CD4-positive, CD25-positive, alpha-beta regulatory T cell (primary cell): ENCODE data around the gene RAP1GDS1. TPM values are rescaled to one million over a fixed set of nuclear protein-coding genes. Genes with fewer than 3 reads are reported as not detected.
"Not testable (repeated sequence)": the region's sequence is repeated elsewhere in the genome, so short reads cannot be mapped to it uniquely, and the experiment has no call there.

Experiments
- ATAC-seq, 2 donors: fragments of 150-1000 bp; cut with Tn5 transposase; one replicate each; pipeline ENCODE4 v1.10.0; 2021; ENCODE audit warnings: low read depth in 2 of 2, moderate number of reproducible peaks in 2 of 2, moderate library complexity in 1 of 2
- DNase-seq, 3 donors: peaks; one replicate each; pipeline versions ENCODE4 v3.0.0 to v3.0.0-alpha.2; 2012 to 2022; ENCODE audit warnings: mixed read lengths in 1 of 3
- H3K27ac ChIP-seq: one replicate; pipeline ENCODE4 v1.7.0; 2013; ENCODE audit warnings: mild to moderate bottlenecking, low read length; ENCODE audit not compliant: insufficient read depth, poor library complexity, severe bottlenecking
- H3K27me3 ChIP-seq: one replicate; pipeline ENCODE4 v1.7.0; 2013; ENCODE audit warnings: low read length; ENCODE audit not compliant: control insufficient read depth, insufficient read depth
- H3K36me3 ChIP-seq: one replicate; pipeline ENCODE4 v1.7.0; 2013; ENCODE audit warnings: mild to moderate bottlenecking, low read length, moderate library complexity; ENCODE audit not compliant: control insufficient read depth, insufficient read depth
- H3K4me1 ChIP-seq: 2 replicates; pipeline ENCODE4 v1.7.0; 2013; ENCODE audit warnings: mild to moderate bottlenecking, low read length; ENCODE audit not compliant: insufficient read depth, control insufficient read depth, poor library complexity, severe bottlenecking
- H3K4me3 ChIP-seq: one replicate; pipeline ENCODE4 v1.7.0; 2013; ENCODE audit warnings: low read depth, mild to moderate bottlenecking, low read length, moderate library complexity
- H3K9me3 ChIP-seq, 2 experiments: 1 replicate in 1 of 2; 2 replicates in 1 of 2; pipeline ENCODE4 v1.7.0; 2013; ENCODE audit warnings: low read length in 2 of 2, mild to moderate bottlenecking in 1 of 2, moderate library complexity in 1 of 2; ENCODE audit not compliant: control insufficient read depth in 2 of 2
- H3K27ac Mint-ChIP-seq, 3 donors: one replicate each; pipeline ENCODE4 v1.8.0; 2020 to 2022; ENCODE audit warnings: mild to moderate bottlenecking in 3 of 3, mixed read lengths in 3 of 3, moderate library complexity in 2 of 3
- H3K27me3 Mint-ChIP-seq: one replicate; pipeline ENCODE4 v1.8.0; 2022; ENCODE audit warnings: mild to moderate bottlenecking, mixed read lengths
- H3K36me3 Mint-ChIP-seq: one replicate; pipeline ENCODE4 v1.8.0; 2020; ENCODE audit warnings: mixed read lengths
- H3K4me1 Mint-ChIP-seq, 4 donors: one replicate each; pipeline ENCODE4 v1.8.0; 2020 to 2022; ENCODE audit warnings: mixed read lengths in 4 of 4, mild to moderate bottlenecking in 1 of 4
- H3K4me3 Mint-ChIP-seq, 4 donors: one replicate each; pipeline ENCODE4 v1.8.0; 2020 to 2022; ENCODE audit warnings: mild to moderate bottlenecking in 4 of 4, mixed read lengths in 4 of 4, moderate library complexity in 3 of 4
- H3K9me3 Mint-ChIP-seq, 7 donors: one replicate each; pipeline ENCODE4 v1.8.0; 2020 to 2022; ENCODE audit warnings: mixed read lengths in 7 of 7, mild to moderate bottlenecking in 3 of 7, moderate library complexity in 2 of 7
- polyA plus RNA-seq, 4 donors: library from polyadenylated mRNA; unstranded; fragments of 300-500 nt; fragmentation: Illumina TruSeq; gene quantifications; one replicate each; pipeline ENCODE4 v1.2.3, GENCODE V29; 2021
- total RNA-seq: library from RNA; stranded (reverse); gene quantifications from one replicate; pipeline ENCODE4 v1.2.3, GENCODE V29; 2022

The RAP1GDS1 gene
- total and polyA plus RNA-seq, 5 donors from 2014 or later = 40.4 to 68.8 (median 52.3) TPM

- H3K4me3 ChIP-seq = no peak overlapping the region
- no peaks in the 10 kb centered on the region for H3K4me1 ChIP-seq
- DNase-seq = no peak
- no peak for ATAC-seq
- H3K27ac ChIP-seq = no peak overlapping the region
- Mint-ChIP-seq H3K27ac (peak overlapping the region in 1 of 3 donors; percentile 22), H3K4me3 (no peak overlapping the region), H3K4me1 (peaks cover 21 to 34% (median 24%) of the 10 kb centered on the region in 4 donors), H3K27me3 (no peaks in the 10 kb centered on the region), H3K9me3 (peaks cover 0 to 3% (median 1%) of the 10 kb centered on the region in 7 donors), H3K36me3 (peaks cover 25% of the 10 kb centered on the region)
- H3K9me3 ChIP-seq = no peaks in the 10 kb centered on the region
- H3K36me3 ChIP-seq = peaks cover 6% of the 10 kb centered on the region
- H3K27me3 ChIP-seq = no peaks in the 10 kb centered on the region
Measured at GRCh38 chr4:98358630-98359248, 97.6 kb downstream of the RAP1GDS1 start.

- no peak for DNase-seq
- no peak overlapping the region for H3K4me3 Mint-ChIP-seq
- H3K27ac ChIP-seq = no peak overlapping the region
- peaks cover 0 to 5% (median 1%) of the 10 kb centered on the region in 7 donors for H3K9me3 Mint-ChIP-seq
- no peaks in the 10 kb centered on the region for H3K27me3 Mint-ChIP-seq
- peaks cover 32% of the 10 kb centered on the region for H3K36me3 Mint-ChIP-seq
- no peaks in the 10 kb centered on the region for H3K9me3 ChIP-seq
- H3K27me3 ChIP-seq = no peaks in the 10 kb centered on the region
- peaks cover 6% of the 10 kb centered on the region for H3K36me3 ChIP-seq
- H3K4me1 ChIP-seq = no peaks in the 10 kb centered on the region
- no peak overlapping the region for H3K4me3 ChIP-seq
- peak overlapping the region in 1 of 3 donors; percentile 22 for H3K27ac Mint-ChIP-seq
- no peak for ATAC-seq
- H3K4me1 Mint-ChIP-seq = peaks cover 22 to 35% (median 25%) of the 10 kb centered on the region in 4 donors
Measured at GRCh38 chr4:98359646-98360045, 98.5 kb downstream of the RAP1GDS1 start.

- H3K4me3 ChIP-seq = no peak overlapping the region
- Mint-ChIP-seq H3K4me1 (peaks cover 18 to 29% (median 20%) of the 10 kb centered on the region in 4 donors), H3K27me3 (no peaks in the 10 kb centered on the region), H3K9me3 (peaks cover 0 to 19% (median 6%) of the 10 kb centered on the region in 7 donors), H3K27ac (peak overlapping the region in 1 of 3 donors; percentile 2), H3K4me3 (no peak overlapping the region), H3K36me3 (peaks cover 52% of the 10 kb centered on the region)
- DNase-seq (no peak), ATAC-seq (no peak)
- H3K27ac ChIP-seq = no peak overlapping the region
- no peaks in the 10 kb centered on the region for H3K4me1 ChIP-seq
- H3K27me3 ChIP-seq = no peaks in the 10 kb centered on the region
- peaks cover 0 to 14% of the 10 kb centered on the region in 2 experiments for H3K9me3 ChIP-seq
- peaks cover 33% of the 10 kb centered on the region for H3K36me3 ChIP-seq
Measured at GRCh38 chr4:98363431-98363830, 102.2 kb downstream of the RAP1GDS1 start.

GRCh38 chr4:98366275-98366674 is 105.1 kb downstream of the RAP1GDS1 start:
- ATAC-seq, H3K27me3 ChIP-seq, H3K27ac ChIP-seq, DNase-seq, H3K4me3 ChIP-seq, H3K4me1 ChIP-seq, H3K27me3 Mint-ChIP-seq, H3K27ac Mint-ChIP-seq: not testable (repeated sequence)
- Mint-ChIP-seq H3K4me1 (peaks cover 5 to 18% (median 10%) of the 10 kb centered on the region in 4 donors), H3K36me3 (peaks cover 62% of the 10 kb centered on the region), H3K4me3 (peak overlapping the region in 1 of 4 donors; percentile 1), H3K9me3 (peaks cover 1 to 24% (median 6%) of the 10 kb centered on the region in 7 donors)
- peaks cover 39% of the 10 kb centered on the region for H3K36me3 ChIP-seq
- peaks cover 2 to 14% of the 10 kb centered on the region in 2 experiments for H3K9me3 ChIP-seq

GRCh38 chr4:98368000-98368399 is 106.8 kb downstream of the RAP1GDS1 start:
- Histone ChIP-seq H3K9me3 (peaks cover 2 to 14% of the 10 kb centered on the region in 2 experiments), H3K36me3 (peaks cover 34% of the 10 kb centered on the region)
- not testable (repeated sequence) for H3K27me3 Mint-ChIP-seq, H3K27ac Mint-ChIP-seq, H3K4me1 ChIP-seq, H3K4me3 ChIP-seq, H3K27ac ChIP-seq, DNase-seq, ATAC-seq, H3K4me1 Mint-ChIP-seq, H3K4me3 Mint-ChIP-seq, H3K27me3 ChIP-seq
- H3K9me3 Mint-ChIP-seq = peaks cover 0 to 24% (median 6%) of the 10 kb centered on the region in 7 donors
- peaks cover 59% of the 10 kb centered on the region for H3K36me3 Mint-ChIP-seq

- DNase-seq (no peak), ATAC-seq (no peak)
- H3K36me3 ChIP-seq = peaks cover 40% of the 10 kb centered on the region
- no peak overlapping the region for H3K4me3 Mint-ChIP-seq
- H3K27ac ChIP-seq = no peak overlapping the region
- no peaks in the 10 kb centered on the region for H3K27me3 Mint-ChIP-seq
- H3K27ac Mint-ChIP-seq = no peak overlapping the region
- no peaks in the 10 kb centered on the region for H3K27me3 ChIP-seq
- peaks cover 2 to 11% (median 5%) of the 10 kb centered on the region in 4 donors for H3K4me1 Mint-ChIP-seq
- H3K4me1 ChIP-seq = no peaks in the 10 kb centered on the region
- H3K9me3 ChIP-seq = peaks cover 2 to 14% of the 10 kb centered on the region in 2 experiments
- H3K4me3 ChIP-seq = no peak overlapping the region
- peaks cover 0 to 22% (median 6%) of the 10 kb centered on the region in 7 donors for H3K9me3 Mint-ChIP-seq
- peaks cover 62% of the 10 kb centered on the region for H3K36me3 Mint-ChIP-seq
Measured at GRCh38 chr4:98369322-98369721, 108.1 kb downstream of the RAP1GDS1 start.

GRCh38 chr4:98374643-98375042 is 113.5 kb downstream of the RAP1GDS1 start:
- peaks cover 34% of the 10 kb centered on the region for H3K36me3 Mint-ChIP-seq
- Histone ChIP-seq H3K9me3 (no peaks in the 10 kb centered on the region), H3K27me3 (no peaks in the 10 kb centered on the region), H3K4me3 (no peak overlapping the region), H3K27ac (no peak overlapping the region), H3K4me1 (no peaks in the 10 kb centered on the region), H3K36me3 (peaks cover 10% of the 10 kb centered on the region)
- no peak overlapping the region for H3K4me3 Mint-ChIP-seq
- H3K27me3 Mint-ChIP-seq = no peaks in the 10 kb centered on the region
- ATAC-seq = no peak
- H3K27ac Mint-ChIP-seq = no peak overlapping the region
- H3K9me3 Mint-ChIP-seq = peaks cover 0 to 4% (median 0%) of the 10 kb centered on the region in 7 donors
- peaks cover 18 to 36% (median 24%) of the 10 kb centered on the region in 4 donors for H3K4me1 Mint-ChIP-seq
- no peak for DNase-seq

- Mint-ChIP-seq H3K9me3 (no peaks in the 10 kb centered on the region), H3K27me3 (no peaks in the 10 kb centered on the region), H3K4me3 (no peak overlapping the region), H3K36me3 (peaks cover 33% of the 10 kb centered on the region), H3K27ac (no peak overlapping the region), H3K4me1 (peaks cover 21 to 36% (median 27%) of the 10 kb centered on the region in 4 donors)
- no peak overlapping the region for H3K4me3 ChIP-seq
- DNase-seq (no peak), ATAC-seq (no peak)
- H3K9me3 ChIP-seq = no peaks in the 10 kb centered on the region
- no peaks in the 10 kb centered on the region for H3K27me3 ChIP-seq
- peaks cover 10% of the 10 kb centered on the region for H3K36me3 ChIP-seq
- H3K27ac ChIP-seq = no peak overlapping the region
- H3K4me1 ChIP-seq = no peaks in the 10 kb centered on the region
Measured at GRCh38 chr4:98377559-98377958, 116.4 kb downstream of the RAP1GDS1 start.
